ENCODE data around the gene RARA.
A peak's percentile ranks its signal among the peaks of the same experiment; 100 is the strongest.

RARA gene

DNA sequence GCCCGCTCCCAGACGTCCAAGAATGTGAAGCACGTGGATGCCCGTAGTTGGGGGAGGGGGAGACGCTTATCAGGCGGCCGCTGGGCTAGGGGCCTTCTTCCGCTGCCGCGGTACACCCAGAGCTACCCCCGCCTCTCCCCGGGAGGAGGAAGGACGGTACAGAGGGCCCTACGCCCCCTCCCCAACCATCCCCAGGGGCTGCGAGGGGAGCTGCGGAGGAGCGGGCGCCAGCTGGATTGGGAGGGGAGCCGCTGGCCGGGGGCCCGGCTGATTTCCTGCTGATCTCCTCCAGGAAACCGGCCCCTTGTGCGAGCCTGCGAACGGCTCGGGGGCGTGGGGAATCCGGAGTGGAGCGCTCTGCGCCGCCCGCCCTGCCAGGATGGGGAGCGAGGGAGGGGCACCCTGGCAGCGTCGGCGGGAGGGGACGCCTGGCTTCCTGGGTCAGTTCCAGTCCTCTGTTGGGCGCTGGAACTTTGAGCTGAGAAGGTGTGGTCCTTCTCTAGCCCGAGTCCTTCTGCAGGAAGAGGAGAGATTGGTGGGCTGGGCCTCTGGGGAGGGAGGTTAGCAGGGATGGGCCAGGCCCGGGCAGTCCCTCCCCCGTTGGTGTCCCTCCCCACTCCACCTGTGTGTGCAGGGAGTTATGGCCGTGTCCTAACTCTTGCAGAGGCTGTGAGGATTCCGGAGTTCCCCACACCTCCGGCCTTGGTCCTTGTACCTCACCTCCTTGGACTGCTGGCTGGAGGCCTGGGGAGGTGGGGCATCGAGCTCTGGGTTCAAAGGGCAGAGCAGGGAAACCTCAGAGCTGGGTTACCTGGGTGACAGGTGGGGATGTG, 36.4 kb downstream of the RARA start:
- no peak for DNase-seq (ENCODE audit: low read depth)

- no peak for DNase-seq (ENCODE audit: low read depth)
Observed at GRCh38 chr17:40345994-40346764, 37.2 kb downstream of the RARA start.

DNA sequence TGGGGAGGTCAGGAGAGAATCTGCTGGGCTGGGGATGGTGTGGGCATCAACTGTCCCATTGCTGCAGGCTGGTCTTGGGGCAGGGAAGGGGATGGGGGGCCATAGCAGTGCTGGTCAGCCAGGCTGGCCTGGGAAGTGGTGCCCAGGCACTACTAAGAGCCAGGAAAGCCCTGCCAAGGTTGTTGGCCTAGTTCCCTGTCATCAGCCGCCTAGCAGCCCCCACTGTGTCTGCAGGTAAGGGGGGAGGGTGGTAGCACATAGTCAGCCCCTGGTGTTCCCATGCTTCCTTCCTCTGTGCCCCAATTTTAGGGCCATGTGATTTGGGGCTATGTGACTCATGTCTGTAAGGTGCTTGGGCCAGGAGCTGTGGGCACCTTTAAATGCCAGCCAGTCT, 37.8 kb downstream of the RARA start:
- no peak for DNase-seq (ENCODE audit: low read depth)

- DNase-seq (ENCODE audit: low read depth), result no peak
Observed at GRCh38 chr17:40347319-40348135, 38.5 kb downstream of the RARA start.

DNA sequence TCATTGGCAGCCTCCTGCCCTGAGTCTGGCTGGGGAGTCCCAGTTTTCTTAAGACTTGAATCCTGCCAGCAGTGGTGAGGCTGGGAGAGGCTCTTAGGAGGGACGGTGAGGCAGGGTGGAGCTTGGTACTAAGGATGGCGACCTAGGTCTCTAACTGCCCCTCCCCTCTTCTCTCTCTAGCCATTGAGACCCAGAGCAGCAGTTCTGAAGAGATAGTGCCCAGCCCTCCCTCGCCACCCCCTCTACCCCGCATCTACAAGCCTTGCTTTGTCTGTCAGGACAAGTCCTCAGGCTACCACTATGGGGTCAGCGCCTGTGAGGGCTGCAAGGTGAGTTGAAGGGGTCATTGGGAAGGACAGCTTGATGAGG, 39.1 kb downstream of the RARA start:
- DNase-seq (ENCODE audit: low read depth), result no peak

- no peak for DNase-seq (ENCODE audit: low read depth)
Observed at GRCh38 chr17:40348562-40349476, 39.8 kb downstream of the RARA start.

DNA sequence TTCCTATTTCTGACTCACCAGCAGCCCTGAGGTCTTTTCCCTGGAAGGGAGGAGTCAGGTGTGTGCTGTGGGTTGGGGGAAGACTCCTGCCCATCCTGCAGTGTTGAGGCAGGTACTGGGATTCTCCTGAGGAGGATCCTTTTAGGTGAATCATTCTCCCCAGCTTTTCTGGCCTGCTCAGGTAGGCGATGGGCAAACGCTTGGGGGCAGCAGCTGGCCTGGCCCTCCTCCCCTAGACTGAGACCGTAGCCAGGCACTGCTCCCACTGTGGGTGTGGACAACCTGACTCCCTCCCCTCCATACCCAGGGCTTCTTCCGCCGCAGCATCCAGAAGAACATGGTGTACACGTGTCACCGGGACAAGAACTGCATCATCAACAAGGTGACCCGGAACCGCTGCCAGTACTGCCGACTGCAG, 40.5 kb downstream of the RARA start:
- no peak for DNase-seq (ENCODE audit: low read depth)

- no peak for DNase-seq (ENCODE audit: low read depth)
Observed at GRCh38 chr17:40349895-40350688, 41.1 kb downstream of the RARA start.

- no peak for DNase-seq (ENCODE audit: low read depth)
Observed at GRCh38 chr17:40350689-40351358, 41.8 kb downstream of the RARA start.

- no peak for DNase-seq (ENCODE audit: low read depth)
Observed at GRCh38 chr17:40351359-40352236, 42.6 kb downstream of the RARA start.

GRCh38 chr17:40352237-40352778, 43.3 kb downstream of the RARA start:
- no peak for DNase-seq (ENCODE audit: low read depth)

DNA sequence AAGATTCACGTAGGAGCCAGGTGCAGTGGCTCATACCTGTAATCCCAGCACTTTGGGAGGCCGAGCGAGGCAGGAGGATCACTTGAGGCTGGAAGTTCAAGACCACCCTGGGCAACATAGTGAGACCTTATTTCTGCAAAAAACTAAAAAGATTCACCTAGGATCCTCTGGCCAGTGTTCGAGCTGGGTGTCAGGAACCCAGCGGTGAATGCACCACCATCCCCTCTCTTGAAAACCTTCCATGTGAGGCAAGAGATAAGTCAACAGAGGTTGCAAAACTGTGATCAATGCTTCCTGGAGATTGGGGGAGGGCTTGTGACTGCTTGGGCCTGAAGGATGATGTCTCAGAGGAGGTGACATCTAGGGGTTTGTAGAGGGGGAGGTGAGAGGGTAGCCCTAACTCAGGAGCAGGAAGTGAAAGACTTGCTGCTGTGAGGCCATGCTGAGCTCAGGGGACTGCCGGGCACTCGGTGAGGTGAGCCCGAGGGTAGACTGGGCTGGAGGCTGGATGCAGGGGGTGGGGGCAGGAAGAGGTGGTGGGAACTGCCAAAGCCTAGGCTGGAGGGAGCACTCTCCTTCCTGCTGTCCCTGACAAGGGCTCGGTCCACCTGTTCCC, 43.9 kb downstream of the RARA start:
- no peak for DNase-seq (ENCODE audit: low read depth)

DNA sequence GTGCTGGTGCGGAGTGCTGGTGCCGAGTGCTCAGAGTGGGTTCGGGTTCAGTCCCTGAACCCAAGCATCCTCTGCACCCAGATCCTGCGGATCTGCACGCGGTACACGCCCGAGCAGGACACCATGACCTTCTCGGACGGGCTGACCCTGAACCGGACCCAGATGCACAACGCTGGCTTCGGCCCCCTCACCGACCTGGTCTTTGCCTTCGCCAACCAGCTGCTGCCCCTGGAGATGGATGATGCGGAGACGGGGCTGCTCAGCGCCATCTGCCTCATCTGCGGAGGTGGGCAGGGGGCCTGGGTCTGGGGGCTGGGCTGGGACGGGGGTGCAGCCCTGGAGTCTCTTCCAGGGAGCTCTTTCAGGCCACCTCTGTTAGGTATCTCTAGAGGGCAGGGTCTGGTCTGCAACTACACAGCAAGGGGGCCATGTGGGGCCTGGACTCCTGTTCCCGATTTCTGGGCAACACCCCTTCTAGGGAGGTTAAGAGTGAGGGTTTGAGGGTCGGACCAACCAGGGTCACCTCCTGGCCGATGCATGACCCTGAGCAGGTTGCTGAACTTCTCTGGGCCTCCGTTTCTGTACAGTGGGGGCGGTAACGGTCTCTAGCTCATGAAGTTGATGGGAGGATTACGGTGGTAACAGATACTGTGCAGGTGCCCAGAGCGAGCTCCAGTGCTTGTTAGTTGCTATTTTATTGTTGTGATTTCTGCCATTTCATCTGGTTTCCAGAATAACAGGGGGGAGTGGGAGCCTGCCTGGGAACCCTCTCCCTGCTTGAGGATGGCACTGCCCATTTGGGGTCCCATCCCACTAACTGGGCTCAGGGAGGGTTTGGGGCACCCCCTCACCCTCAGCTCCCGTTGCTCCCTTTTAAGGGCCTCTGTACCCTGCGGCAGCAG, 45.5 kb downstream of the RARA start:
- DNase-seq (ENCODE audit: low read depth), result no peak

GRCh38 chr17:40355123-40355803, 46.3 kb downstream of the RARA start:
- peak; percentile 78 for DNase-seq (ENCODE audit: low read depth)

GRCh38 chr17:40355804-40356758, 47.1 kb downstream of the RARA start:
- no peak for DNase-seq (ENCODE audit: low read depth)
